ENCODE measurements around the gene CGREF1.

DNA sequence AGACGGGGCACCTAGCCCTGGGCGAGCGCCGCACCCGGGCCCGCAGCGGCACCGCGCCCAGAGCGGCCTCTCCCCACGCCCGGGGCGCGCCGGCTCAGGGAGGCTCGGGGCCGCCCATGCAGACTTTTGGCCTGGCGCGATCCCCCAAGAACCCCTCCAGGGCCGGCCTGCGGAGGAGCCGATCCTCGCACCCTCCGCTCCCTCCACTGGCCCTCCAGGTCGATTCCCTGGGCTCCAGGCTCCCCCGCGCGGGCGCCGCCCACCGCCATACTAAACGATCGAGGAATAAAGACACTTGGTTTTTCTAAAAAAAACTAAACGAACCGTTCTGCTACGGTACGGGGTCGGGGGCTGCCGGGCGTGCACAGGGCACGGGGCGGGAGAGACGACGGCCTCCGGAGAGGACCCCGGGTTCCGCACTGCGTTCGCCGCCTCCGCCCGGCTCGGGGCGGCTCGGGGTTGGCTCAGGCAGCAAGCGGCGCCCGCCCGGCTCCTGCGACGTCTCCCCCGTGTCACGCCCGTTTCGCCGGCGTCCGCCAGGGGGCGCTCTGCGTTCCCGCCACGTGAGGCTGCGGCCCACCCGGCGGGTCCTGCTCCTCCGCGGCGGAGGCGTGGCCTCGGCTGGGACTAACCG is 32.7 kb downstream of the CGREF1 start:
- TF ChIP-seq EP300 (conservative IDR thresholded peaks at IDR 0.05; ENCODE audit: poor library complexity, severe bottlenecking): peak; percentile 45
- TF ChIP-seq, protein P1, sequence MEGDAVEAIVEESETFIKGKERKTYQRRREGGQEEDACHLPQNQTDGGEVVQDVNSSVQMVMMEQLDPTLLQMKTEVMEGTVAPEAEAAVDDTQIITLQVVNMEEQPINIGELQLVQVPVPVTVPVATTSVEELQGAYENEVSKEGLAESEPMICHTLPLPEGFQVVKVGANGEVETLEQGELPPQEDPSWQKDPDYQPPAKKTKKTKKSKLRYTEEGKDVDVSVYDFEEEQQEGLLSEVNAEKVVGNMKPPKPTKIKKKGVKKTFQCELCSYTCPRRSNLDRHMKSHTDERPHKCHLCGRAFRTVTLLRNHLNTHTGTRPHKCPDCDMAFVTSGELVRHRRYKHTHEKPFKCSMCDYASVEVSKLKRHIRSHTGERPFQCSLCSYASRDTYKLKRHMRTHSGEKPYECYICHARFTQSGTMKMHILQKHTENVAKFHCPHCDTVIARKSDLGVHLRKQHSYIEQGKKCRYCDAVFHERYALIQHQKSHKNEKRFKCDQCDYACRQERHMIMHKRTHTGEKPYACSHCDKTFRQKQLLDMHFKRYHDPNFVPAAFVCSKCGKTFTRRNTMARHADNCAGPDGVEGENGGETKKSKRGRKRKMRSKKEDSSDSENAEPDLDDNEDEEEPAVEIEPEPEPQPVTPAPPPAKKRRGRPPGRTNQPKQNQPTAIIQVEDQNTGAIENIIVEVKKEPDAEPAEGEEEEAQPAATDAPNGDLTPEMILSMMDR (IDR thresholded peaks at IDR 0.05; ENCODE audit: poor library complexity, severe bottlenecking): peak; percentile 91
- TF ChIP-seq POLR2AphosphoS5 (IDR thresholded peaks at IDR 0.05): peak; percentile 85
- peak; percentile 69 for TF ChIP-seq RAD21 (conservative IDR thresholded peaks at IDR 0.05)
- TF ChIP-seq EZH2 (IDR thresholded peaks at IDR 0.05; ENCODE audit: borderline replicate concordance, insufficient read depth, low read length, poor library complexity, severe bottlenecking): no peak
- TF ChIP-seq, protein P2, sequence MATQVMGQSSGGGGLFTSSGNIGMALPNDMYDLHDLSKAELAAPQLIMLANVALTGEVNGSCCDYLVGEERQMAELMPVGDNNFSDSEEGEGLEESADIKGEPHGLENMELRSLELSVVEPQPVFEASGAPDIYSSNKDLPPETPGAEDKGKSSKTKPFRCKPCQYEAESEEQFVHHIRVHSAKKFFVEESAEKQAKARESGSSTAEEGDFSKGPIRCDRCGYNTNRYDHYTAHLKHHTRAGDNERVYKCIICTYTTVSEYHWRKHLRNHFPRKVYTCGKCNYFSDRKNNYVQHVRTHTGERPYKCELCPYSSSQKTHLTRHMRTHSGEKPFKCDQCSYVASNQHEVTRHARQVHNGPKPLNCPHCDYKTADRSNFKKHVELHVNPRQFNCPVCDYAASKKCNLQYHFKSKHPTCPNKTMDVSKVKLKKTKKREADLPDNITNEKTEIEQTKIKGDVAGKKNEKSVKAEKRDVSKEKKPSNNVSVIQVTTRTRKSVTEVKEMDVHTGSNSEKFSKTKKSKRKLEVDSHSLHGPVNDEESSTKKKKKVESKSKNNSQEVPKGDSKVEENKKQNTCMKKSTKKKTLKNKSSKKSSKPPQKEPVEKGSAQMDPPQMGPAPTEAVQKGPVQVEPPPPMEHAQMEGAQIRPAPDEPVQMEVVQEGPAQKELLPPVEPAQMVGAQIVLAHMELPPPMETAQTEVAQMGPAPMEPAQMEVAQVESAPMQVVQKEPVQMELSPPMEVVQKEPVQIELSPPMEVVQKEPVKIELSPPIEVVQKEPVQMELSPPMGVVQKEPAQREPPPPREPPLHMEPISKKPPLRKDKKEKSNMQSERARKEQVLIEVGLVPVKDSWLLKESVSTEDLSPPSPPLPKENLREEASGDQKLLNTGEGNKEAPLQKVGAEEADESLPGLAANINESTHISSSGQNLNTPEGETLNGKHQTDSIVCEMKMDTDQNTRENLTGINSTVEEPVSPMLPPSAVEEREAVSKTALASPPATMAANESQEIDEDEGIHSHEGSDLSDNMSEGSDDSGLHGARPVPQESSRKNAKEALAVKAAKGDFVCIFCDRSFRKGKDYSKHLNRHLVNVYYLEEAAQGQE (IDR thresholded peaks at IDR 0.05; ENCODE audit: borderline replicate concordance): peak; percentile 52
- peak; percentile 77 for TF ChIP-seq SMC3 (conservative IDR thresholded peaks at IDR 0.05; ENCODE audit: poor library complexity)
- TF ChIP-seq TAF1 (IDR thresholded peaks at IDR 0.05; ENCODE audit: low read depth): no peak
- peak; percentile 75 for TF ChIP-seq MXI1 (conservative IDR thresholded peaks at IDR 0.05; ENCODE audit: poor library complexity, severe bottlenecking)
